ENCODE data around the gene USP17L29.
"Not testable (repeated sequence)": the region's sequence is repeated elsewhere in the genome, so short reads cannot be mapped to it uniquely, and the experiment has no call there.

USP17L29 gene, protein sequence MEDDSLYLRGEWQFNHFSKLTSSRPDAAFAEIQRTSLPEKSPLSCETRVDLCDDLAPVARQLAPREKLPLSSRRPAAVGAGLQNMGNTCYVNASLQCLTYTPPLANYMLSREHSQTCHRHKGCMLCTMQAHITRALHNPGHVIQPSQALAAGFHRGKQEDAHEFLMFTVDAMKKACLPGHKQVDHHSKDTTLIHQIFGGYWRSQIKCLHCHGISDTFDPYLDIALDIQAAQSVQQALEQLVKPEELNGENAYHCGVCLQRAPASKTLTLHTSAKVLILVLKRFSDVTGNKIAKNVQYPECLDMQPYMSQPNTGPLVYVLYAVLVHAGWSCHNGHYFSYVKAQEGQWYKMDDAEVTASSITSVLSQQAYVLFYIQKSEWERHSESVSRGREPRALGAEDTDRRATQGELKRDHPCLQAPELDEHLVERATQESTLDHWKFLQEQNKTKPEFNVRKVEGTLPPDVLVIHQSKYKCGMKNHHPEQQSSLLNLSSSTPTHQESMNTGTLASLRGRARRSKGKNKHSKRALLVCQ

DNA sequence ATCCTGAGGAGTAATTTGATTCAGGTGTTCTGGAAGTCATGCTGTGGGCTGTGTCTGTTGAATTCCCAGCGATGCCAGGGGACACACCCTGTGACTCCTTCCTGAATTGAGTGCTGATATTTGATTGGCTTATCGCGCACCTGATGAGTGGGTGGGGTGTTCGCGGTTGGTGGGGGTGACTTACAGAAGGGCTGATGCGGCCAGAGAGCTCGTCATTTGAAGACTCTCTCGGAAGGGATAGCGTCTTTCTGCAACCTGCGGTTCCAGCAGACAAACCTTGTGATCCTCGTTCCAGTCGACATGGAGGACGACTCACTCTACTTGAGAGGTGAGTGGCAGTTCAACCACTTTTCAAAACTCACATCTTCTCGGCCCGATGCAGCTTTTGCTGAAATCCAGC is at the start of gene USP17L29:
Gene USP17L29 (plus strand): TSS at position 301 of the 400 bp plus-strand sequence. CDS start 0 bp downstream, at position 301.
- DNase-seq (ENCODE audit: low read depth), result not testable (repeated sequence)

- not testable (repeated sequence) for DNase-seq (ENCODE audit: low read depth)
Measured at GRCh38 chr4:9324191-9324590, 29.2 kb upstream of the USP17L29 start.

DNA sequence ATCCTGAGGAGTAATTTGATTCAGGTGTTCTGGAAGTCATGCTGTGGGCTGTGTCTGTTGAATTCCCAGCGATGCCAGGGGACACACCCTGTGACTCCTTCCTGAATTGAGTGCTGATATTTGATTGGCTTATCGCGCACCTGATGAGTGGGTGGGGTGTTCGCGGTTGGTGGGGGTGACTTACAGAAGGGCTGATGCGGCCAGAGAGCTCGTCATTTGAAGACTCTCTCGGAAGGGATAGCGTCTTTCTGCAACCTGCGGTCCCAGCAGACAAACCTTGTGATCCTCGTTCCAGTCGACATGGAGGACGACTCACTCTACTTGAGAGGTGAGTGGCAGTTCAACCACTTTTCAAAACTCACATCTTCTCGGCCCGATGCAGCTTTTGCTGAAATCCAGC is 28.6 kb upstream of the USP17L29 start, which contains the start of gene USP17L24:
Gene USP17L24 (plus strand): TSS at position 301 of the 400 bp plus-strand sequence. CDS start 0 bp downstream, at position 301.
- not testable (repeated sequence) for DNase-seq (ENCODE audit: low read depth)

GRCh38 chr4:9329611-9330010 is 23.8 kb upstream of the USP17L29 start, which contains the start of gene USP17L25:
Gene USP17L25 (plus strand): TSS chr4:9329911. CDS start chr4:9329911, 0 bp downstream.
- not testable (repeated sequence) for DNase-seq (ENCODE audit: low read depth)

- not testable (repeated sequence) for DNase-seq (ENCODE audit: low read depth)
Measured at GRCh38 chr4:9334358-9334757, 19.1 kb upstream of the USP17L29 start, which contains the start of gene USP17L26. Gene USP17L26 (plus strand): TSS chr4:9334658. CDS start chr4:9334658, 0 bp downstream.

- DNase-seq (ENCODE audit: low read depth), result not testable (repeated sequence)
Measured at GRCh38 chr4:9339103-9339502, 14.3 kb upstream of the USP17L29 start, which contains the start of gene USP17L5. Gene USP17L5 (plus strand): TSS chr4:9339403. CDS start chr4:9339403, 0 bp downstream.

DNA sequence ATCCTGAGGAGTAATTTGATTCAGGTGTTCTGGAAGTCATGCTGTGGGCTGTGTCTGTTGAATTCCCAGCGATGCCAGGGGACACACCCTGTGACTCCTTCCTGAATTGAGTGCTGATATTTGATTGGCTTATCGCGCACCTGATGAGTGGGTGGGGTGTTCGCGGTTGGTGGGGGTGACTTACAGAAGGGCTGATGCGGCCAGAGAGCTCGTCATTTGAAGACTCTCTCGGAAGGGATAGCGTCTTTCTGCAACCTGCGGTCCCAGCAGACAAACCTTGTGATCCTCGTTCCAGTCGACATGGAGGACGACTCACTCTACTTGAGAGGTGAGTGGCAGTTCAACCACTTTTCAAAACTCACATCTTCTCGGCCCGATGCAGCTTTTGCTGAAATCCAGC is 9.6 kb upstream of the USP17L29 start, which contains the start of gene USP17L27:
Gene USP17L27 (plus strand): TSS at position 301 of the 400 bp plus-strand sequence. CDS start 0 bp downstream, at position 301.
- DNase-seq (ENCODE audit: low read depth), result not testable (repeated sequence)

DNA sequence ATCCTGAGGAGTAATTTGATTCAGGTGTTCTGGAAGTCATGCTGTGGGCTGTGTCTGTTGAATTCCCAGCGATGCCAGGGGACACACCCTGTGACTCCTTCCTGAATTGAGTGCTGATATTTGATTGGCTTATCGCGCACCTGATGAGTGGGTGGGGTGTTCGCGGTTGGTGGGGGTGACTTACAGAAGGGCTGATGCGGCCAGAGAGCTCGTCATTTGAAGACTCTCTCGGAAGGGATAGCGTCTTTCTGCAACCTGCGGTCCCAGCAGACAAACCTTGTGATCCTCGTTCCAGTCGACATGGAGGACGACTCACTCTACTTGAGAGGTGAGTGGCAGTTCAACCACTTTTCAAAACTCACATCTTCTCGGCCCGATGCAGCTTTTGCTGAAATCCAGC is 4.8 kb upstream of the USP17L29 start, which contains the start of gene USP17L28:
Gene USP17L28 (plus strand): TSS at position 301 of the 400 bp plus-strand sequence. CDS start 0 bp downstream, at position 301.
- DNase-seq (ENCODE audit: low read depth), result not testable (repeated sequence)

GRCh38 chr4:9350866-9351265 is 2.6 kb upstream of the USP17L29 start:
- not testable (repeated sequence) for DNase-seq (ENCODE audit: low read depth)

- DNase-seq (ENCODE audit: low read depth), result not testable (repeated sequence)
Measured at GRCh38 chr4:9362829-9363228, 9.4 kb downstream of the USP17L29 start, which contains the start of gene USP17L30. Gene USP17L30 (plus strand): TSS chr4:9363129. CDS start chr4:9363129, 0 bp downstream.

DNA sequence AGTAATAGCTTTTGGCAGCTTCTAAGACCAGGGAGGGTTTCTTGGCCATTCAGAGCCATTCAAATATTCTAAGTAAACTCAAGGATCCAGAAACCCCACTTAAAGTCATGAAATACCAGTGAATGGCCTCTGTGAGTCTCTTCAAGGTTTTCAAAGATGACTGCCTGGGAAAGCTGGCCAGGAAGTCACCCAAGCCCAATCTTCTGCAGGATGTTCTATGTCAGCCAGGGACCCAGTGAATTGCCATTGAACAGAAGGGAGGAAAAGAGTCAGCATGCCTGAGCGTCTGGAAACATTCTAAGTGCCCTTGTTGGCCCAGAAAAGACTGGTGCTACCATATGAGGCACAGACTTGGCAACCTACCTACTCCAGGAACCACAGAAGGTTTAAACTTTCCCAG is 26.4 kb downstream of the USP17L29 start:
- DNase-seq (ENCODE audit: low read depth), result not testable (repeated sequence)

DNA sequence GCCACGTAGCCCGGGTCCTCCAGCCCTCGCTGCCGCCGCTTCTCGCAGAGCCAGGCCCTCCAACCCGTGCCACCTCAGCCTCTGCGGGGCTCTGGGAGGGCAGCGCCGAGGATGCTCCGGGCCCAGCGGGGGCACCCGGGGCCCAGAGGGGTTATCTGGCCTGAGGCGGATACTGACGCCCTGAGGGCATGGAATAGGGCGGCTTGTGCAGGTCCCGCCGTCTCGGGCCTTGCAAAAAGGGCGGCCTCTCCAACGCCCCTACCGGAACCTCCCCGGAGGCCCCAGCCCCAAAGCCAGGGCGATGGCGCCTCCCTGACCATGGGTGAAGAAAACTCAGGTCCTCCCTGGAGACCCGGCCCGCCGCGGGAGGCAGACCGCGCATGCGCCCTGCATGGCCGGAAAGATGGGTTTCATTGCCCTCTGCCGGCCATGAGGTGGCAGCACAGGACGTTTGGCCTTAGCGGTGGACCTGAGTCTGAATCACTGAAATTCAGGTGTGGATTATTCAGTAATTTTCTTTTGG is 27.6 kb downstream of the USP17L29 start:
- DNase-seq (ENCODE audit: low read depth), result not testable (repeated sequence)

GRCh38 chr4:9384126-9384525 is 30.7 kb downstream of the USP17L29 start:
- no peak for DNase-seq (ENCODE audit: low read depth)

DNA sequence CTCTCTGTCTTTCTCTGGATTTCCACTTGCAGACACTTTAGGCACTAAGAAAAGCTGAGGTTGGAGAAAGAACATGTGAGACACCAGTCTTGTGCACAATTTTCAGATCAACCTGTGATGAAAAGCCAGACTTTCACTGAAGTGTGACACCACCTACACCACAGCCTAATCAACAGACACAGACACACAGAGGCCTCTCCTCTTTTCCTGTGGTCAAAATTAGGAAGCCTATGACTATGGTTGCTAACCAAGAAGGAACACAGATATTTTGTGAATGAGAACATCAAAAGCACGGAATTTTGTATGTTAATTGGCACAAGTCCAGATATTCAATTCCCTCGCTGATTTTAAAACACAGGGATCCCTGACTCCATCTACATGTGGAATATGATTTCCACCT is 35.6 kb downstream of the USP17L29 start:
- not testable (repeated sequence) for DNase-seq (ENCODE audit: low read depth)

Measured in ELR (cell line).